GM12864 (cell line): ENCODE results near the gene TMSB4X.
A peak's percentile ranks its signal among the peaks of the same experiment; 100 is the strongest.
"Not testable (repeated sequence)": the region's sequence is repeated elsewhere in the genome, so short reads cannot be mapped to it uniquely, and the experiment has no call there.

ENCODE experiments used
- DNase-seq: peaks from one replicate; pipeline ENCODE4 v3.0.0-alpha.2; 2011; ENCODE audit warnings: low read depth
- H3K4me3 ChIP-seq: 2 replicates; pipeline ENCODE4 v1.5.1; 2011; ENCODE audit warnings: mild to moderate bottlenecking, low read depth, low read length, control low read depth
- TF ChIP-seq, protein P1 (sequence below): IDR thresholded peaks from 2 replicates; pipeline ENCODE4 v1.5.1; 2011; ENCODE audit warnings: low read depth, mild to moderate bottlenecking, moderate library complexity, low read length, control low read depth, inconsistent platforms; ENCODE audit errors: missing control alignments

The TMSB4X gene

GRCh38 chrX:12978205-12979025 is 3.5 kb downstream of the TMSB4X start:
- peak overlapping the region; percentile 88 for H3K4me3 ChIP-seq
- TF ChIP-seq, protein P1, sequence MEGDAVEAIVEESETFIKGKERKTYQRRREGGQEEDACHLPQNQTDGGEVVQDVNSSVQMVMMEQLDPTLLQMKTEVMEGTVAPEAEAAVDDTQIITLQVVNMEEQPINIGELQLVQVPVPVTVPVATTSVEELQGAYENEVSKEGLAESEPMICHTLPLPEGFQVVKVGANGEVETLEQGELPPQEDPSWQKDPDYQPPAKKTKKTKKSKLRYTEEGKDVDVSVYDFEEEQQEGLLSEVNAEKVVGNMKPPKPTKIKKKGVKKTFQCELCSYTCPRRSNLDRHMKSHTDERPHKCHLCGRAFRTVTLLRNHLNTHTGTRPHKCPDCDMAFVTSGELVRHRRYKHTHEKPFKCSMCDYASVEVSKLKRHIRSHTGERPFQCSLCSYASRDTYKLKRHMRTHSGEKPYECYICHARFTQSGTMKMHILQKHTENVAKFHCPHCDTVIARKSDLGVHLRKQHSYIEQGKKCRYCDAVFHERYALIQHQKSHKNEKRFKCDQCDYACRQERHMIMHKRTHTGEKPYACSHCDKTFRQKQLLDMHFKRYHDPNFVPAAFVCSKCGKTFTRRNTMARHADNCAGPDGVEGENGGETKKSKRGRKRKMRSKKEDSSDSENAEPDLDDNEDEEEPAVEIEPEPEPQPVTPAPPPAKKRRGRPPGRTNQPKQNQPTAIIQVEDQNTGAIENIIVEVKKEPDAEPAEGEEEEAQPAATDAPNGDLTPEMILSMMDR: no peak

GRCh38 chrX:12979026-12979607 is 4.2 kb downstream of the TMSB4X start:
- TF ChIP-seq, protein P1: no peak
- H3K4me3 ChIP-seq: no peak overlapping the region; the same call in 1 of the 2 replicates
- DNase-seq: no peak

More at GRCh38 chrX:12978205-12979025, 3.5 kb downstream of the TMSB4X start:
- DNase-seq: no peak

DNA sequence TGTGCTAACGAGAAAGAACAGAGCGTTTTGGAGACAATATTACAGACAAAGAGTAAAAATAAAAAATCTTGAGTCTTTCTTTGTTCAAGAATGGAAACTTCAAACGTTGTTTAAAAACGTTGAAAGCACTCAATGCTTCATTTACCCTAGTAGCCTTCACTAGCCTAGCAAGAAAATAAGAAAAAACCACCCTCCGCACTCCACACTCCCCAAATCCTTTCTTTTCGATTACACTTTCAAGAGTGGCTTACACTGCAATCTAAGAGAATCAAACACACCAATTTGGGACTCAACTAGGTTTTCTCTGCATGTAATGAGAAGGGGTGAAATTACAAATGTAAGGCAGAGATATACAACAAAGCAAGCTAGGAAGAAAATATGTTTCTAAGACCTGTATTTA is 4.7 kb downstream of the TMSB4X start:
- no peak overlapping the region for H3K4me3 ChIP-seq
- TF ChIP-seq, protein P1: no peak
- DNase-seq: no peak

DNA sequence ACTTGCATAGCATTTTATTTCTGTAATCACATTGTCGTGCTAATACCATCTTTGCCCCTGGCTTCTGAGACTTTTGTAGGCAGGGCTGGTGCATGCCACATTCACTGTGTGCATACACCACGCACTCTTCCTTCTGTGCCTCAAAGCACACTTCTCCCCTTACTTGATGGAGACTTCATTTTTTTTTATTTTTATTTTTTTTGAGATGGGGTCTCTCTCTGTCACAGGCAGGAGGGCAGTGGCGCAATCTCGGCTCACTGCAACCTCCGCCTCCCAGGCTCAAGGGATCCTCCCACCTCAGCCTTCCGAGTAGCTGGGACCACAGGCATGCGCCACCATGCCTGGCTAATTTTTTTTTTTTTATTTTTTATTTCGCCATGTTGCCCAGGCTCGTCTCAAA is 5.1 kb downstream of the TMSB4X start:
- not testable (repeated sequence) for DNase-seq, H3K4me3 ChIP-seq

GRCh38 chrX:12981880-12982279 is 7.0 kb downstream of the TMSB4X start:
- no peak overlapping the region for H3K4me3 ChIP-seq
- TF ChIP-seq, protein P1: no peak
- DNase-seq: no peak

DNA sequence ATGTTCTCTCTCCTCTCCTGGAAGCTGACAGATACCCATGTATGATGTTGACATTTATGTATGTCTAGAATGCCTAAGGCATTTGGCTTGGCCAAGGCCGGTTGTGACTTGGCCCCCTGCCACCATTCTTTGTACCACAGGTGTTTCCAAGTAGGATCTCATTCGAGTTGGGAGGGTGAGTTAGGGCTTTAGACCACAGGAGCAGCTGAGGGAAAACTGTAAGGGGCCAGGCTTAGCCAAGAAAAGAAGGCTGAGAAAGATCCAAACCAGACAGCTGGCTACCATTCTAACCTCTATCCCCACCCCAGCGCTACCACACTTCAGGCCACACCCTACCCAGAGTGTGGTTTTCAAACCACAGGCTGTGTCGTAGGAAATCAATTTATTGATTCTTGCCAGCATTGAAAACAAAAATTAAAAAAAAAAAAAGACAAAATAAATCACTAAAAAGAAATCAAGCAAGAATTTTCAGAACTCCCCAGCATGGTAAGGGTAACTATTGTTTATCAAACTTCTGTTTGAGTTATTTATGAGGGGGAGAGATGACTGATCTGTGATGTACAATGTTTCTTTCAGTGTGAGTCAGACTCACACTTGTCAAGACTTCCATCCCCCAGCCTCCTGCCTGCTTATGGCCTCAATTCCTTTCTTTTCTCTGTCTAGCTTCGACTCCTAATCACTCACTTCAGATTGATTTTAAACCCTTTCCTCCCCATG is 9.9 kb downstream of the TMSB4X start:
- DNase-seq: no peak
- H3K4me3 ChIP-seq: no peak overlapping the region; the same call in 1 of the 2 replicates

GRCh38 chrX:12985331-12985730 is 10.4 kb downstream of the TMSB4X start:
- TF ChIP-seq, protein P1: no peak
- no peak for DNase-seq
- no peak overlapping the region for H3K4me3 ChIP-seq

More for the DNA sequence above, 9.9 kb downstream of the TMSB4X start:
- TF ChIP-seq, protein P1: no peak
